PFSK-1 (cell line): ENCODE results near the gene HIP1R.

Experiments used
- FOXP2 ChIP-seq: optimal IDR thresholded peaks from 2 replicates; pipeline ENCODE3; 2011; ENCODE audit warnings: borderline replicate concordance, control low read depth, inconsistent platforms; ENCODE audit not compliant: insufficient read depth; ENCODE audit errors: extremely low read length, extremely low read depth
- POLR2AphosphoS5 ChIP-seq: IDR thresholded peaks from 2 replicates; pipeline ENCODE4 v1.6.1; 2012; ENCODE audit warnings: low read depth, mild to moderate bottlenecking, control low read depth, low read length, moderate library complexity
- REST ChIP-seq, 2 experiments: IDR thresholded peaks; 2 replicates each; pipeline versions ENCODE4 v1.6.1 to v1.8.0; 2011 to 2012; ENCODE audit warnings: low read depth in 2 of 2, low read length in 2 of 2, control low read depth in 1 of 2, inconsistent platforms in 1 of 2, mild to moderate bottlenecking in 1 of 2, moderate library complexity in 1 of 2; ENCODE audit not compliant: insufficient read depth in 1 of 2
- SIN3A ChIP-seq: IDR thresholded peaks from 2 replicates; pipeline ENCODE4 v1.6.1; 2012; ENCODE audit warnings: mild to moderate bottlenecking, low read length, moderate library complexity, borderline replicate concordance; ENCODE audit not compliant: insufficient read depth
- TAF1 ChIP-seq: IDR thresholded peaks from 2 replicates; pipeline ENCODE4 v1.6.1; 2012; ENCODE audit warnings: low read length, control low read depth, borderline replicate concordance; ENCODE audit not compliant: insufficient read depth

The HIP1R gene

GRCh38 chr12:122837306-122838265 is 2.3 kb downstream of the HIP1R start:
- TF ChIP-seq POLR2AphosphoS5 = no peak
- TF ChIP-seq REST (IDR thresholded peaks at IDR 0.05; ENCODE audit: insufficient read depth in 1 of 2, low read depth in 2 of 2, low read length in 2 of 2) = no peak
- no peak for TF ChIP-seq FOXP2
- TF ChIP-seq SIN3A = no peak
- no peak for TF ChIP-seq TAF1

- TF ChIP-seq POLR2AphosphoS5 = no peak
Observed at GRCh38 chr12:122838841-122839240, 3.6 kb downstream of the HIP1R start.

GRCh38 chr12:122839907-122840554 is 4.8 kb downstream of the HIP1R start:
- TF ChIP-seq REST (IDR thresholded peaks at IDR 0.05; ENCODE audit: insufficient read depth in 1 of 2, low read depth in 2 of 2, low read length in 2 of 2) (no peak), FOXP2 (no peak), POLR2AphosphoS5 (no peak), TAF1 (no peak), SIN3A (no peak)

- TF ChIP-seq TAF1 = no peak
- no peak for TF ChIP-seq REST (IDR thresholded peaks at IDR 0.05; ENCODE audit: insufficient read depth in 1 of 2, low read depth in 2 of 2, low read length in 2 of 2)
- no peak for TF ChIP-seq FOXP2
- no peak for TF ChIP-seq SIN3A
- no peak for TF ChIP-seq POLR2AphosphoS5
Observed at GRCh38 chr12:122840580-122841513, 5.6 kb downstream of the HIP1R start.

- no peak for TF ChIP-seq REST (IDR thresholded peaks at IDR 0.05; ENCODE audit: insufficient read depth in 1 of 2, low read depth in 2 of 2, low read length in 2 of 2)
- TF ChIP-seq TAF1 = no peak
- no peak for TF ChIP-seq POLR2AphosphoS5
- TF ChIP-seq FOXP2 = no peak
- no peak for TF ChIP-seq SIN3A
Observed at GRCh38 chr12:122841544-122842321, 6.5 kb downstream of the HIP1R start.
